NCI-H2081 (cell line): ENCODE data around the gene NAPSA.
A peak's percentile ranks its signal among the peaks of the same experiment; 100 is the strongest.
"Not testable (repeated sequence)": the region's sequence is repeated elsewhere in the genome, so short reads cannot be mapped to it uniquely, and the experiment has no call there.

Experiments used
- DNase-seq, 2 experiments: peaks; one replicate each; lab custom pipeline; 2025; lab: John Stamatoyannopoulos, UW

NAPSA gene

DNA sequence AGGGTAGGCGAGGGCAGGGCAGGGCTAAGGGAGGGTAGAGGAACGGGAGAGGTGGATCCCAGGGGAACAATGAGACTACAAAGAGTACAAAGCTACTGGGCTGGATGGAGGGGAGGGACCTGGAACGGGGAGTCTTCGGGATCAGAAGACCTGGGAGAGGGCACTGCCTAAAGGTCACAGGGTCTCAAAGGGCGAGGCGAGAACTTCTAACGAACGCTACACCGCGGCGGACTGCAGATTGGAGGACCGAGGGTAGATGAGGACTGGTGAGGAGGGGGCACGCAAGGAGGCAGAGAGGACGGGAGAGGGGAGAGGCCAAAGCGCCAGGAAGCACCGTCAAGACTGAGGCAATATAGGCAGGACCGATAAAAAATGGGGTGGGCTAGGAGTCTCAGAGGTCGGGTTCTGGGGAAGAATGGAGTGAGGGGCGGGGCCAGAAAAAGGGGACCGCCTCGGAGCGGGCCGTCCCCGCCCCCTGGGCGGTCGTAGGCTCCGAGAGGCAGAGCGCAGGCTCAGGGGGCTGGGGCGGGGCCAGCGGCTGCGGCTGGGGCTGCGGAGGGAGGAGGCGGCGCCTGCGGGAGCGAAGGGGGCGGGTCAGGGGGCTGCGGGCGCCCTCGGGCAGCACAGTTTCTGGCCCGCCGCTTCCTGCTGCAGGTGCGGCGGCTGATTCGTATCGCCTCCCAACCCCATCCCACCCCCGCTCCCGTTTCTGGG is 34.9 kb downstream of the NAPSA start:
- DNase-seq: peak; percentile 50 to 59

DNA sequence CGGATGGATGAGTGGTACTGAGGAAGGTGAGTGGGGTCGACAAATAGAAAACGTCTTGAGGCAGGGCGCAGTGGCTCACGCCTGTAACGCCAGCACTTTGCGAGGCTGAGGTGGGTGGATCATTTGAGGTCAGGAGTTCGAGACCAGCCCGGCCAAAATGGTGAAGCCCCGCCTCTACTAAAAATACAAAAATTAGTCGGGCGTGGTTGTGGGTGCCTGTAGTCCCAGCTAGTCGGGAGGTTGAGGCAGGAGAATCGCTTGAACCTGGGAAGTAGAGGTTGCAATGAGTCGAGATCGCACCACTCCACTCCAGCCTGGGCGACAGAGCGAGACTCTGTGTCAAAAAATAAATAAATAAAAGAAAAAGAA is 35.5 kb downstream of the NAPSA start:
- not testable (repeated sequence) for DNase-seq

DNA sequence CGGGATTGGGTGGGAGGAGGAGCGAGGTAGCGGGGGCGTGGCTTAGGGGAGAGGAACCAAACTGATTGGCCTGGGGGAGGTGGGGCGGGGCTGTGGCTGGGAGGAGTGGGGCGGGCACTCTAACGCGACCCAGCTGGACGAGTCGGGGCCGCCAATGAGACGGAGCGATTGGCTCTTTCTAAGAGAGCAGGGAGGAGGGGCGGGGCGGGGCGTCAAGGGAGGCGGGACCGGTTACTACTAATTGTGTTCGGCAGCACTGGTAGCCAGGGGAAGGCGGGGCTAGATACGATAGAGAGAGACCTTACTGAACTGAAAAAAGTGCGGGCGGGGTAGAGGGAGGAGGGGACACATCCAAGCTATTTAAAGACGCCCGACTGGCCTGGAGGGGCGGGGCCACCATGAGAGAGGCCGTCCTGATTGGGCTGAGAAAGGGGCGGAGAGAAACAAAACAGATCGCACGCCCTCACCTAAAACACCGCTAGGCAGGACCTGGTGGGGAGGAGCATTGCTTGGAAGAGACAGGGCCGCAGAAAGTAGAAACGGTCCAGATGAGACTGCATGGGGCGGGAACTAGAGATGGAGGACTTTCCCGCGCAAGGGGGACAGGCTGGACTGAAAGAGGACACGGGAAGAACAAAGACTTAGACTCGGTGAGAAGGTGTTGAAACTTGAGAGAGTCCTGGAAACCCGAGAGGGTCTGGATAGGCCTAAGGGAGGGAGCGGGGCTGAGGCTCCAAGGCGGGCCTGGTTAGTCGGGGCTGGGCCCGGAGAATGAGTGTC is 36.1 kb downstream of the NAPSA start, which contains the start of gene KCNC3:
Gene KCNC3, minus strand, starts transcription at position 232 of the 780 bp plus-strand sequence. CDS start 295 bp downstream, outside the sequence.
- peak; percentile 85 to 94 for DNase-seq

DNA sequence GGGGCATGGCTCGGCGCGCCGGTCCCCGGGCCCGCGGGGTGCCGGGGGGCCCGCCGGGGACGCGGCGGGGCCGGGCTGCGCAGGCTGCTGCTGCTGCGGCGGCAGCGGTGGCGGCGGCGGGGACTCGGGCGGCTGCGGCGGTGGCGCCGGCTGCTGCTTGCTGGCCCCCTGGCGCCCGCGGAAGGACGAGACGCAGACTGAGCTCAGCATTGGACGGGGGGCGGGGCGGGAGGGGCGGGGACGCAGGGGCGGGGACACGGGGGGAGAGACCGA is 36.6 kb downstream of the NAPSA start:
- DNase-seq: no peak

DNA sequence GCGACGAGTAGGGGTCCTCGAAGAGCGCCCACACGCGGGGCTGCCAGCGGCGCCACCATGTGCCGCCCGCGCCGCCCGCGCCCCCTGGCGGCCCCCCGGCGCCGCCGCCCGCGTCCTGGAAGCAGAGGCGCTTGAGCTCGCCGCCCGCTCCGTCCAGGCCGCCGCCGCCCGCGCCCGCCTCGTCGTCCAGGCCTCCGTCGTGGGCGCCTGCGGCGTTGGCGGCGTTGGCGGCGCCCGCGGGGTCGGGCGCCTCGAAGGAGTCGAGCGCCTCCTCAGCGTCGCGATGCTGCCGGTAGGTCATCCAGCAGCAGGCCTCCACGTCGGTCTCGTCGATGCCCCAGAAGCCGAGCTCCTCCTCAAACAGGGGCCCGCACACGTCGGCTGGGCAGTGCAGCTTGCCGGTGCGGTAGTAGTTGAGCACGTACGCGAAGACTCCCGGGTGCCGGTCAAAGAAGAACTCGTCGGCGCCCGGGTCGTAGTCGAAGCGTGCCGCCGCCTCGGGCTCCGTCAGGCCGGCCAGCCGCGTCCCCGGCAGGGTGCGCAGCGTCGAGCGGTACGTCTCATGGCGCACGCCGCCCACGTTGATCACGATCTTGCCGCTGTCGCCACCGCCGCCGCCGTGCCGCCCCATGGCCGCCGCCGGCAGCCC is 37.1 kb downstream of the NAPSA start:
- DNase-seq: no peak

DNA sequence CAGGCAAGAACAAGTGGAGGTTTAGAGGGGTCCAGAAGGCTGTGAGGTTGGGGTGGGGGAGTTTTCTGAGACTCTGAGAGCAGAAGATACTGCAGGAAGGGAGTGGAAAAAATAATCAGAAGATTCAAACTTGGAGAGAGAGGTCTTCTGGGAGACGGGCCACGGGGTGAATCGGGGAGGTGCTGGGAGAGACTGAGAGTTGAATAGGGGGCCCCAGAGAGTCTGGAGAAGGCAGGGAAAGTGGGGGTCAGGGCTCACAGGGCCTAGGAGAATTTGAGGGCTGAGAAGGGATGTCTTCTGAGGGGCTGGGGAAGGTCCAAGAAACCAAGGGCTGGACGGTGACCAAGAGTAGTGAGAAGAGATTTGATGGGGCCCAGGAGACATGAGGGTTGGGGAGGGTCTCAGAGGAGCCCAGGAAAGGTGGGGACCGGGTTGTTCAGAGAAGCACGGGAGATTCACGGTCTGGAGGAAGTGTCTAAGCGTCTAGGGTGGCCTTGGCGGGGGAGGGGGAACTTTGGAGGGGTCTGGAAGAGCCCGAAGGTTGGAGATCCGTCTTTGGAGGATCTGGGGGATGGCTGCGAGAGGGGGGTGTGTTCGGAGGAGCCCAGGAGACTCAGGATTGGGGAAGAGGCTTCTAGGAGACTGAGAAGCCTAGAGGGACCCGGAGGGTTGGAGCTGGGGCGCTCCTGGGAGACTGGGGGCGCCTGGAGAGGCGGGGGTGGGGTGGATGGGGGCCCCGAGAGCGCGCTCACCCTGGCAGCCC is 37.8 kb downstream of the NAPSA start:
- no peak for DNase-seq

DNA sequence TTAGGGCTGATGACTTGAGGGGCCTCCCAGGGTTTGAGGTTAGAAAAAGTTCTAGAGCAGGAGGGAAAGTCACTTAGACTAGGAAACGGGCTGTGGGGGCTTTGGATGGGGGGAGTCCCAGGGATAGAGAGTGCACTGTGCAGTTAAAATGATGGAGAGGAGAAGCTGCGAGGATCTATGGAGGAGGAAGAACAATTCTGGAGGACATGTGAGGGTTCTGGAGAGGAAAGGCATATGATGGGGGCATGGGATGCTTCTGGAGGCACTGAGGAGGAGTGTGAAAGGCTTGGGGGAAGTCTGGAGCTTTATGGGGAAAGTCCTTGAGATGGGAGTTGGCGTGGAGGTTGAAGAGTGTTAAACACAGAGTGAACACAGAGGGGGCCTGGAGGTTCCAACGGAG is 38.4 kb downstream of the NAPSA start:
- no peak for DNase-seq

DNA sequence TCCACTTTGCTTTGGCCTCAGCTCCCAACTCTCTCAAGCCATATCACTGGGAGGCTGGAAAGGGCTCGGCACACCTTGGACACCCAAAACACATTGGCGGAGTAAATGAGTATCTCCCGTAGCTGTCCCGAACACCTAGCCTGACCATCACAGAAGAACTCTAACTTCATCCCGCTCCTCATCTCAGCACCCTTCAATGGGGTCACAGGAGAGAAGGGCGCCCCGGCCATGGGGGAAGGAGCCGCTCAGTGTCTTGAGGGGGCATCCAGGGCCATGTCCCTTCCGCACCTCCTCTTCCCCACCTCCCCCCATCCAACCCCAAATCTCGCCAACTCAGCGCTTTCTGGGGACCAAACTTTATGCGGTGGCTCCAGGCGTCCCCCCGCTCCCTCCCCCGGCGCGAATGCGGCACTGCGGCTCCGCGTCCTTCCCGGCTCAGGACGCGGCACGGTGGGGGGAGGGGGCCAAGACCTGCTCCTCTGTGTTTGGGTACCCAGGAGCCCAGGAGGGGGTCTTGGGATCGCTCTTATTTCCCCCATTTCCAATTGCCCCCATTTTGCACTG is 39.3 kb downstream of the NAPSA start:
- no peak for DNase-seq

DNA sequence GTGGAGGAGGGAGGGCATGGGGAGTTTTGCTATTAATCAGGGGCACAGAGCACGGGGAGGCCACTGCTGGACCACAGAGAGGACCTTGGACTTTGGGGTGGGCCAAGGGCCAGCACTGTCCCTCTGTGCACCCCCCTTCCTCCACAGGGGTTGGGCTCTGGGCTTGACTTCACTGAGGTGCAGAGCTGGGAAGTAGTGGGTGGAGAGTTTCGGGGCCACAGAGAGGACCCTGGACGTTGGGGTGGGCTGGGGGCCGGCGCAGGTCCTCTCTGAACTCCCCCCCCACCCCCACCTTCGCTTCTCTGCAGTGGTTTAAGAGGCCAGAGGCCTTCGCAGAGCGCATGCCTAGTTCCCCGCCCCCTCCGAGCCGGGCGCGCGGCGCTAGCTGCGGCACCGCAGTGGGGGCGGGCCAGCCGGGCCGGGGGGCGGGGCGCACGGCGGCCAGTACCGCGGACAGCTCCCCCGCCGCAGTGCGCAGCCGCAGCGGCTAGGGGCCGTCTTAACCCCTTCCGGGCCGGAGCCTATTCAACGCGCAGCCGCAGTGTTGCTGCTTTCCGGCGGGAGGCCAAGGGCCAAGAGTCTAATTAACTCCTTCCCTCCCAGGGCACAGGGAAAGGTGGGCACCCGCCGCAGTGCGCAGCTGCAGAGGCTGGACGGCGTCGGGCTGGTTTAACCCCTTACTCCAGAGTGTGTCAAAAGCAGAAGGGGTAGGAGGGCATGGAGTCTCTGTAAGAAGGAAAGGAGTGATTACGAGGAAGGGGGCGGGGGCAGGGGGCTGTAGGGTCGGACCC is 39.9 kb downstream of the NAPSA start:
- peak; percentile 59 to 71 for DNase-seq

DNA sequence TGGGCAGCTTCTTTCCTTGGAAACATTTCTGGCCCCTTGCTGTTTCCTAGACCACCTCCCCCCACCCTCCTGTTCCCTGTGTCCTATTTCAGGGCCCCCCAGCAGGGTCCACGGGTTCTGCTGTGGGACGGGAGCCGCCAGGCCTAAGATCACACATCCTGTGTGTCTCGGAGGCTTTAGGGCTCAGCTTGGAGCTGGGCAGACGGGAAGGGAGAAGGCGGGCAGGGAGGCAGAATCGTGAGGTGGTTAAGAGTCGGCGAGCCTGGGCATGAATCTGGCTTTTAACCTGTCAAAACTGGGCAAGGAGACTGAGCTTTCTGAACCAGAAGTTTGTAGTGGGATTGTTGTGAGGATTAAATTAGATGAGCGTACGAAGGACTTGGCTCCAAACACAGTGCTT is 41.1 kb downstream of the NAPSA start:
- no peak for DNase-seq

DNA sequence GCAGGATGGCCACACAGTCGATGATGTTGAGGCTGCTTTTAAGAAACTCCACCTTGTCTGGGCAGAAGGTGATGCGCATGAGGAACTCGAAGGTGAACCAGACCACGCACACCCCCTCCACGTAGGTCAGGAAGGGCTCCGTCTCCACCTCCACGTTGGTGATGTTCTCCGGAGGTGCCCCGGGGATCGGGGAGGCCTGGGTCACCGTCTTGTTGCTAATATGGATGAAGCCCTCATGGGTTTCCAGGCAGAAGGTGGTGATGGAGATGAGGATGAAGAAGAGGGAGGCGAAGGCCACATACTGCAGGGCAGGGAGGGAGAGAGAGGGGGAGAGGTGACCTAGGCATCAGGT is 41.7 kb downstream of the NAPSA start:
- no peak for DNase-seq

DNA sequence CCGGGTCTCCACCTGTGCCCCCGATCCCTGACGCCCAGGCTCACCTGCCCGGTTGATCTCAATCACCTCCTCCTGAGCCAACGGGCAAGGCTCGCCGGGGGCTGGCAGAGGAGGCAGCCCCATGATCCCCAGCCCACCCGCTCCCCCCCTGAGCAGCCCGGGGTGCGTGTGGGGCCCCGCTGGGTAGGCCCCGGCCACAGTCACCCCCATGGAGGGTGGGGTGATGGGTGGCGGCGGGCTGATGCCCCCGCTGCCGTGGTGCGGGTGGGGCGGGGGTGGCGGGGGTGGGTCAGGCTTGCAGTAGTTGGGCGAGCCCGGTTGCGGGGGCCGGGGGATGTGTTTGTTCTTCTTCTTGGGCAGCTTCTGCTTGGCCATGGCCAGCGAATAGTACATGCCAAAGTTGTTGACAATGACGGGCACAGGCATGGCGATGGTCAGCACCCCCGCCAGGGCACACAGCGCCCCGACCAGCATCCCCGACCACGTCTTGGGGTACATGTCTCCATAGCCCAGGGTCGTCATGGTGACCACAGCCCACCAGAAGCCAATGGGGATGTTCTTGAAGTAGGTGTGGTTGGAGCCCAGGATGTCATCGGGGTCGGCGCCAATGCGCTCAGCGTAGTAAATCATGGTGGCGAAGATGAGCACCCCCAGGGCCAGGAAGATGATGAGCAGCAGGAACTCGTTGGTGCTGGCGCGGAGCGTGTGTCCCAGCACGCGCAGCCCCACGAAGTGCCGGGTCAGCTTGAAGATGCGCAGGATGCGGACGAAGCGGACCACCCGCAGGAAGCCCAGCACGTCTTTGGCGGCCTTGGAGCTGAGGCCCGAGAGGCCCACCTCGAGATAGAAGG is 42.3 kb downstream of the NAPSA start:
- DNase-seq: no peak

DNA sequence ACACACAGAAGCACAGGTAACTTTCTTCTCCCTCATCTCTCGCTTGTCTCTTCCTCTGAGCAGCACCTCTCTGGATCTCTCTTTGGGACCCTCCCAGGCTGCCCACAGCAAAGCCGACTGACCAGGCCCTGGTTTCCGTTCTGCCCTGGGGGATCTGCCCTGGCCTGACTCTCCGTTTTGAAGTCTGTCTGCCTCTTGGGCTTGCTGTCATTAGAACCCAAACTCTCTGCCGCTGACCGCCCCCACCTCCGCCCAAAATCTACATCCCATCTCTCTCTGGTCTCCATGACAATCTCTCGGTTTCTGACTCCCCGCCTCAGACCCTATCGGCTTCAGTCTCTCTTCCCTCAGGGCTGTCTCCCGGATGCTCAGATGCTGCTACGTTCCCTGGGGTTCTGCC is 43.2 kb downstream of the NAPSA start:
- DNase-seq: no peak

DNA sequence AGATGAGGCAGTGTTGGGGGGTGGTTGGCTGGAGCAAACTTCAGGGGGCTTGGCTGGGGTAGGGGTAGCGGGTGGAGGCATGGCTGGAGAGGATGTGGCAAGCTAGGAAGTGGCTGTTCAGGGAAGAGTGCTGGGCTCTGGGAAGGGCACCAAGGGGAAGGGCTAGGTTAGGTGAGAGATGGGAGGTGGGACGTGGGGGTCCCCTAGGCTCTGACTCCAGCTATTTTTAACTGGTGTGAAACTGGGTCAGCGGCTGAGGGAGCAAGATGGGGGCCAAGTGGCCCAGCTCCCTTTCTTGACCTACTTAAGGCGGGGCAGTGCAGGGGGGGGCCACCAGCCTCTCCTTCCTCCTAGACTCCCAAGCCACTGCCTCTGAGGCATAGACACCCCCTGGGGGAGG is 43.6 kb downstream of the NAPSA start:
- no peak for DNase-seq

DNA sequence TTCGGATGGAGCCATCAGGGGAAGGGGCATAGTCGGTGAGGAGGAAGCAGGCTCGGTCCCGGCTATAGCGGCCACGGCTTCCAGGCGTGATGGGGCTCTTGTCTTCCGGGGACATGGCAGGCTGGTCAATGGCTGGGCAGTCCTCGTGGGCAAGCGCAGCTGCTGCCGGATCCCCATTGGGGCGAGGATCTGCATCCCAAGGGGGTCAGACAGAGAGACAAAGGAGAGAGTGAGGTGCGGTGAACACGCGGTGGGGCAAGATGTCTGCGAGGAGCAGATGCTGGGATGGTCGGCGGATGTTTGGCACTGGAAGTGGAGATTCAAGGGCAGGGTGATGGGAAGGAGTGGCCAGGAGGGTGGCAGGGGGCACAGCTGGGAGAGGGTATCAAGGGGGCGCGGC is 44.8 kb downstream of the NAPSA start:
- DNase-seq: no peak

DNA sequence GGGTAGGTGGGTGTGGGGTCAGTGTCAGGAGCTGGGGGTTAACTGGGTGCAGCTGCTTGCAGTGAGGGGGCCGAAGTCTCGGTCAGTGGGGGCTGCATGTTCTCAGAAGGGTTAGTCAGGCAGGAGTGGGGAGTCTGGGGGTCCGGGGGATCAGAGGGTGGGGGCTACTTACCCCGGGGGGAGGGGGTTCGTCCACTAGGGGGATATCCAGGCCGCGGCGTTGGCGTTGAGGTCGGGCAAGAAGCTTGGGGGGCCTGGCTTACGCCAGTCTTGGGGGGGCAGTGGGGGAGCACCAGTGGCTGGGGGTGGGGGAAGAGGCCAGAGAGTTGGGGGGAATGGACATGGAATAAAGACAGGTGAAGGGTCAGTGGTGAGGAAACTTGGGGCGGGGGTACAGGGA is 45.4 kb downstream of the NAPSA start:
- DNase-seq: no peak

DNA sequence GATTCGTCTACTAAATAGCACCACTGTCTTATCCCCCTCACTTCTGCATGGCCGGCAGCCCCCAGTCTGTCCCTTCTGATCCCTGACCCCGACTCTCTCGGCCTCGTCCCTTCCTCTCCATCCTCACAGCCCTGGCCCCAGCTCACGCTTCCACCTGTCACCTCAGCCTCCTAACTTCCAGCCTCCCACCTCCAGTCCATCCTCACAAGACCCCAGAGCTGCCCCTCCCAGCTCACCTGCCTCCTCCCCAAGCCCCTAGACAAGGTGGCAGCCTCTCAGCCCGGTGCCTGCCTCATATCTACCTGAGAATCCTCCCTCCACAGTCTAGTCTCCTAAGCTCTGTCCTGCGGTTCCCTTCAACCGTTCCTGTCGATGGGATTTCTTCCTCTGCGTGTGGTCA is 46.3 kb downstream of the NAPSA start:
- DNase-seq: no peak

DNA sequence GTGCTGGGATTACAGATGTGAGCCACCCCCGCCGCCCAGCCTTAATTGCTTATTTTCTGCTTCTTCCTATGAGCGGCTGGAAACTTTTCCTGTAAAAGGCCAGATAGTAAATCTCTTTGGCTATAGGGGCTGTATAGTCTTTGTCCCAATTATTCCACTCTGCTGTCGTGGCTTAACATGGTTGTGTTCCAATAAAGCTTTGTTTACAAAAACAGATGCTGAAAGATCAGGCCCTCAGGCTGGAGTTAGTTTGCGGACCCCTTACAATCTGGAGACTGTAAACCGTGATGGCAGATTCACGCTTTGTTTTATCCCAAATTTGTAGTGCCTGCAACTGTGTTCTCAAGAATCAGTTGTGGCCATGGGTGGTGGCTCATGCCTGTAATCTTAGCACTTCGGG is 47.0 kb downstream of the NAPSA start:
- no peak for DNase-seq

DNA sequence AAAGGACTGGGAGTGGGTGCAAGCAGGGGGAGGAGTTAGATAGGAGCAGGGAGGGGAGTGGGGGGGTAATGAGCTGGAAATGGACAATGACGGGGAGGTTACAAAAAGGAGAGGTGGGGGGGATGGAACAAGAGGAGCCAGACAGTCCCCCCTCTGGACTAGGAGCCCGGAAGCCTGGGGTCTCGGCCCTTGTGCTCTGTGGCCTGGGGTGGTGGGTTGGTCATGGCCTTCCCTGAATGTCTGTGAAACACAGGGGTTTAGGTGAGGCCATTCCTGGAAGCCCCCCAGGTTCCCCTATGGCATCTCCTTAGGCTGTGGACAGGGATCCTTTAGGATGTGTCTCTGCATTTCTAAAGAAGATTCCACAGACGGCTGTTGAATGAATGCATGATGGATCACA is 48.3 kb downstream of the NAPSA start:
- no peak for DNase-seq

DNA sequence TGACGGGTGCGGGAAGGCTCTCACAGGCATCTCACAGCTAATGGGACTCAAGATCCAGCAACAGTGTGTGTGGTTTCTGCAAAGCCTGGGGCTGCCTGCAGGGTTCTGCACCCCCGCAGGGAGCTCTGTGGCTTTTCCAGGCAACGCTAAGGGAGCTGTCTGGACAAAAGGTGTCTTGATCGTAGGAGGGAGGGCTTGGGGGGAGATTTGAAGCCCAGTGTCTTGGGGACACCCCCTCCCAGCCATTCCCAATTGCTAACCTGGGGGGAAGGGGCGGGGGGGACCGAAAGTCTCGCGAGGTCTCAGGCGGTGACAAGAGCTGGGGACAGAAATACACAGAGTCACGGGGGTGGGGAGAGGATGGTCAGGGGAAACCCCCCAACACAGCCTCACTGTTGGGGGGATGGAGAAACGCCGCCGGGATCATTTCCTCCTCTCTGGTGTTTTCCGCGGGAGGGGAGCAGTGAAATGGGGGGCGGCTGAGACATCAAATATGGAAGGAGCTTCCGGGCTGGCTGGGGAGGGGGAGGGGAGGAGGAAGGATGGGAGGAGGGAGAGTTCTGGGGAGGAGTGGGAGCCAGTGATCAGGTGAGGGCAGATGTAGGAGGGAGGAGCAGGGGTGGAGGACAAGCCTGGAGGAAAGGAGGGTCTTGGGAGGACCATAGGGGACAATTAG is 49.5 kb downstream of the NAPSA start:
- DNase-seq: no peak
